ENCODE data around the gene SORCS1. TPM values are rescaled to one million over a fixed set of nuclear protein-coding genes. Genes with fewer than 3 reads are reported as not detected.

The SORCS1 gene
- total and polyA plus RNA-seq, 2 donors (not counting 1 experiment from before 2014, with no cell fraction given): not detected

- no peak for DNase-seq
- ChIA-PET CTCF (no interaction called here), POLR2A (no interaction called here)
- Histone ChIP-seq H3K36me3 (replicated peaks in 1 of 2; ENCODE audit: control extremely low read depth in 1 of 2, control insufficient read depth in 1 of 2, extremely low read depth in 1 of 2, insufficient read depth in 2 of 2, low read length in 1 of 2) (no peaks in the 10 kb centered on the region), H3K27me3 (replicated peaks in 1 of 4; ENCODE audit: control extremely low read depth in 1 of 4, control insufficient read depth in 3 of 4, insufficient read depth in 4 of 4, low read length in 3 of 4) (peaks cover 0 to under 1% (median 0%) of the 10 kb centered on the region in 4 experiments), H3K9ac (ENCODE audit: low read length) (no peak overlapping the region), H3K4me3 (ENCODE audit: control extremely low read depth in 1 of 5, extremely low read depth in 1 of 5, insufficient read depth in 1 of 5, low read depth in 2 of 5, low read length in 4 of 5) (no peak overlapping the region), H2AFZ (ENCODE audit: insufficient read depth, low read depth, low read length, poor library complexity, severe bottlenecking) (no peak overlapping the region), H3K4me1 (ENCODE audit: control insufficient read depth in 2 of 2, insufficient read depth in 2 of 2, low read length in 2 of 2) (no peaks in the 10 kb centered on the region), H3K4me2 (replicated peaks; ENCODE audit: low read depth, low read length, poor library complexity, severe bottlenecking) (no peak overlapping the region), H3K9me3 (ENCODE audit: control extremely low read depth in 1 of 3, control insufficient read depth in 2 of 3, insufficient read depth in 1 of 3, low read length in 2 of 3) (no peaks in the 10 kb centered on the region), H3K27ac (ENCODE audit: low read length in 2 of 2) (no peak overlapping the region), H3K79me2 (ENCODE audit: control insufficient read depth, insufficient read depth, low read length) (no peaks in the 10 kb centered on the region), H4K20me1 (ENCODE audit: control insufficient read depth, insufficient read depth, low read length, poor library complexity, severe bottlenecking) (no peaks in the 10 kb centered on the region)
- H3K4me1 Mint-ChIP-seq: no peaks in the 10 kb centered on the region
- H3K27me3 Mint-ChIP-seq: no peaks in the 10 kb centered on the region
- H3K27ac Mint-ChIP-seq: no peak overlapping the region
- no peak for ATAC-seq (ENCODE audit: low read depth)
- TF ChIP-seq EZH2 (IDR thresholded peaks at IDR 0.05; ENCODE audit: borderline replicate concordance, insufficient read depth, low read depth, low read length, poor library complexity, severe bottlenecking): no peak
- no peak for TF ChIP-seq CTCF (IDR thresholded peaks at IDR 0.05)
- intact Hi-C loops (cut with micrococcal nuclease): no loop called here
- WGBS (ENCODE audit: insufficient coverage): 100% methylated on average over 6 of the region's 10 CpGs
- H3K4me3 Mint-ChIP-seq: no peak overlapping the region
- H3K9me3 Mint-ChIP-seq (ENCODE audit: insufficient read depth): no peaks in the 10 kb centered on the region
Measured at GRCh38 chr10:107037192-107038122, 127.0 kb downstream of the SORCS1 start.

- no peaks in the 10 kb centered on the region for H4K20me1 ChIP-seq (ENCODE audit: control insufficient read depth, insufficient read depth, low read length, poor library complexity, severe bottlenecking)
- H3K27me3 Mint-ChIP-seq: no peaks in the 10 kb centered on the region
- 91% methylated on average over 4 of the region's 5 CpGs for WGBS (ENCODE audit: insufficient coverage)
- H3K9me3 ChIP-seq (ENCODE audit: control extremely low read depth in 1 of 3, control insufficient read depth in 2 of 3, insufficient read depth in 1 of 3, low read length in 2 of 3): no peaks in the 10 kb centered on the region
- POLR2A ChIA-PET: no interaction called here
- H3K27me3 ChIP-seq (replicated peaks in 1 of 4; ENCODE audit: control extremely low read depth in 1 of 4, control insufficient read depth in 3 of 4, insufficient read depth in 4 of 4, low read length in 3 of 4): peaks cover 0 to 6% (median 1%) of the 10 kb centered on the region in 4 experiments
- intact Hi-C loops (cut with micrococcal nuclease): no loop called here
- no peak overlapping the region for H3K4me2 ChIP-seq (replicated peaks; ENCODE audit: low read depth, low read length, poor library complexity, severe bottlenecking)
- H3K79me2 ChIP-seq (ENCODE audit: control insufficient read depth, insufficient read depth, low read length): no peaks in the 10 kb centered on the region
- H3K9me3 Mint-ChIP-seq (ENCODE audit: insufficient read depth): no peaks in the 10 kb centered on the region
- H3K36me3 ChIP-seq (replicated peaks in 1 of 2; ENCODE audit: control extremely low read depth in 1 of 2, control insufficient read depth in 1 of 2, extremely low read depth in 1 of 2, insufficient read depth in 2 of 2, low read length in 1 of 2): no peaks in the 10 kb centered on the region
- no peaks in the 10 kb centered on the region for H3K4me1 ChIP-seq (ENCODE audit: control insufficient read depth in 2 of 2, insufficient read depth in 2 of 2, low read length in 2 of 2)
- DNase-seq (no peak), ATAC-seq (ENCODE audit: low read depth) (no peak)
- H3K4me1 Mint-ChIP-seq: no peaks in the 10 kb centered on the region
- H3K4me3 Mint-ChIP-seq: no peak overlapping the region
- no peak overlapping the region for H3K9ac ChIP-seq (ENCODE audit: low read length)
- no peak overlapping the region for H3K27ac ChIP-seq (ENCODE audit: low read length in 2 of 2)
- H3K27ac Mint-ChIP-seq: no peak overlapping the region
- H2AFZ ChIP-seq (ENCODE audit: insufficient read depth, low read depth, low read length, poor library complexity, severe bottlenecking): no peak overlapping the region
- no peak overlapping the region for H3K4me3 ChIP-seq (ENCODE audit: control extremely low read depth in 1 of 5, extremely low read depth in 1 of 5, insufficient read depth in 1 of 5, low read depth in 2 of 5, low read length in 4 of 5)
- CTCF ChIA-PET: interaction anchor here (1.4 kb wide), 1 partner anchor 21 kb away, joined by 3 read pairs; no protein-coding TSS in a partner anchor
- TF ChIP-seq CTCF (IDR thresholded peaks at IDR 0.05) (no peak), EZH2 (IDR thresholded peaks at IDR 0.05; ENCODE audit: borderline replicate concordance, insufficient read depth, low read depth, low read length, poor library complexity, severe bottlenecking) (no peak)
Measured at GRCh38 chr10:107033799-107034422, 130.6 kb downstream of the SORCS1 start.
